ENCODE results near the gene GPRASP2. TPM values are rescaled to one million over a fixed set of nuclear protein-coding genes. Genes with fewer than 3 reads are reported as not detected.

The GPRASP2 gene
- polyA plus RNA-seq, 1 donor (not counting 4 experiments of a cell fraction or from before 2014, with no cell fraction given) = 4.9 TPM

DNA sequence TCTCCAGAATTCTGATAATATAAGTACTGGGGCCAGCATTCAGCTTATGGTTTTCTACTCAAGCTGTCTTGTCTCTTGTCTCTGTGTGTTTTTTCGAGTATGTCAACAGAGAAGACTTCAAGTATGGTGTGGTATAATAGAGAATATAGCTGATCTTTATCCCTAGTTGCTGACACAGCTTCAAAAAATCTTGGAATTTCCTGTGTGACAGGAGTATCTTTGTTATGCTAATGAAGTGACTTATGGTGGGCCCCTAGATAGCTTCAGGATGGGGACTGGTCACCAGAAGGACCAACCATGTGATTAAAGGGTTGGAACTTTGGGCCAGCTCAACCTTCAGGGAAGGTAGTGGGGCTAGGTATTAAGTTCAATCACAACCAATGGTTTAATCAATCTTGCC, 11.2 kb downstream of the GPRASP2 start:
- H3K9me1 ChIP-seq (ENCODE audit: control insufficient read depth, extremely low read depth, insufficient read depth, low read length) = no peaks in the 10 kb centered on the region
- DNase-seq (ENCODE audit: low read depth, low spot score) = no peak
- no peak for TF ChIP-seq EZH2 (IDR thresholded peaks at IDR 0.05; ENCODE audit: low read length)
- TF ChIP-seq, protein P1, sequence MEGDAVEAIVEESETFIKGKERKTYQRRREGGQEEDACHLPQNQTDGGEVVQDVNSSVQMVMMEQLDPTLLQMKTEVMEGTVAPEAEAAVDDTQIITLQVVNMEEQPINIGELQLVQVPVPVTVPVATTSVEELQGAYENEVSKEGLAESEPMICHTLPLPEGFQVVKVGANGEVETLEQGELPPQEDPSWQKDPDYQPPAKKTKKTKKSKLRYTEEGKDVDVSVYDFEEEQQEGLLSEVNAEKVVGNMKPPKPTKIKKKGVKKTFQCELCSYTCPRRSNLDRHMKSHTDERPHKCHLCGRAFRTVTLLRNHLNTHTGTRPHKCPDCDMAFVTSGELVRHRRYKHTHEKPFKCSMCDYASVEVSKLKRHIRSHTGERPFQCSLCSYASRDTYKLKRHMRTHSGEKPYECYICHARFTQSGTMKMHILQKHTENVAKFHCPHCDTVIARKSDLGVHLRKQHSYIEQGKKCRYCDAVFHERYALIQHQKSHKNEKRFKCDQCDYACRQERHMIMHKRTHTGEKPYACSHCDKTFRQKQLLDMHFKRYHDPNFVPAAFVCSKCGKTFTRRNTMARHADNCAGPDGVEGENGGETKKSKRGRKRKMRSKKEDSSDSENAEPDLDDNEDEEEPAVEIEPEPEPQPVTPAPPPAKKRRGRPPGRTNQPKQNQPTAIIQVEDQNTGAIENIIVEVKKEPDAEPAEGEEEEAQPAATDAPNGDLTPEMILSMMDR (optimal IDR thresholded peaks at IDR 0.05 in 1 of 3, IDR thresholded peaks at IDR 0.05 in 1 of 3, conservative IDR thresholded peaks at IDR 0.05 in 1 of 3; ENCODE audit: extremely low read depth in 1 of 3, insufficient read depth in 2 of 3, low read length in 3 of 3) = no peak
- H4K20me1 ChIP-seq (ENCODE audit: control insufficient read depth, extremely low read depth, insufficient read depth, low read length) = no peaks in the 10 kb centered on the region
- no peaks in the 10 kb centered on the region for H3K36me3 ChIP-seq (ENCODE audit: control insufficient read depth in 2 of 2, extremely low read depth in 1 of 2, insufficient read depth in 2 of 2, low read length in 2 of 2)
- H3K79me2 ChIP-seq (ENCODE audit: control insufficient read depth, insufficient read depth, low read length) = no peaks in the 10 kb centered on the region
- no peak overlapping the region for H3K9ac ChIP-seq (ENCODE audit: control insufficient read depth, extremely low read depth, insufficient read depth, low read length)
- H3K4me2 ChIP-seq (ENCODE audit: control insufficient read depth, extremely low read depth, insufficient read depth, low read depth, low read length) = peak overlapping the region; percentile 25
- H3K27ac ChIP-seq (ENCODE audit: control insufficient read depth, insufficient read depth, low read length) = no peak overlapping the region
- H3K4me1 ChIP-seq (ENCODE audit: control insufficient read depth, extremely low read depth, insufficient read depth, low read length) = peaks cover 11% of the 10 kb centered on the region
- no peaks in the 10 kb centered on the region for H3K9me3 ChIP-seq (ENCODE audit: control insufficient read depth, low read depth, low read length)
- no peak for FAIRE-seq
- no peak overlapping the region for H3K4me3 ChIP-seq (ENCODE audit: control insufficient read depth in 2 of 3, extremely low read depth in 1 of 3, insufficient read depth in 2 of 3, low read depth in 1 of 3, low read length in 3 of 3)
- H2AFZ ChIP-seq (ENCODE audit: control insufficient read depth, low read length) = no peak overlapping the region
- no peaks in the 10 kb centered on the region for H3K27me3 ChIP-seq (ENCODE audit: control insufficient read depth, extremely low read depth, insufficient read depth, low read length)
- dilution Hi-C loops (cut with MboI; ENCODE audit: extremely low pct_ligation_motif_present, low sequenced_read_pairs) = no loop called here

DNA sequence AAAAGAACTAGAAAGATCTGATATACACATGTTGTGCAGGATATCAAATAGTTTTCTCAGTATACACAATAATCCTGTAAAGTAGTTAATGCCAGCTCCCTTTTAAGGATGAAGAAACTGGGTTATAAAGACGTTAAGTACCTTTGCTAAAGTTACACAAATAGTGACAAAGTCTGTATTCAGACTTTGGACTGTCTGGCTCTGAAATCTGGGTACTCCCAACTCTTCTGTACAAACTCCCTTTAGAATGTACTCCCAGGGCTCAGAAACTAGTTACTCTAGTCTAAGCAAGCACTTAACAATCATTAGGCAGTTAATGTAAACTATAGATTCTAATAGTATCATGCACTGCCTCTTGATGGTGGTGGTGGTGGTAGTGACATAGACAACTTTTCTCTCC, 15.5 kb downstream of the GPRASP2 start:
- no peak overlapping the region for H3K4me2 ChIP-seq (ENCODE audit: control insufficient read depth, extremely low read depth, insufficient read depth, low read depth, low read length)
- no peak for FAIRE-seq
- no peaks in the 10 kb centered on the region for H4K20me1 ChIP-seq (ENCODE audit: control insufficient read depth, extremely low read depth, insufficient read depth, low read length)
- H3K9me3 ChIP-seq (ENCODE audit: control insufficient read depth, low read depth, low read length) = no peaks in the 10 kb centered on the region
- H3K27me3 ChIP-seq (ENCODE audit: control insufficient read depth, extremely low read depth, insufficient read depth, low read length) = no peaks in the 10 kb centered on the region
- no peak for TF ChIP-seq EZH2 (IDR thresholded peaks at IDR 0.05; ENCODE audit: low read length)
- TF ChIP-seq, protein P1 (optimal IDR thresholded peaks at IDR 0.05 in 1 of 3, IDR thresholded peaks at IDR 0.05 in 1 of 3, conservative IDR thresholded peaks at IDR 0.05 in 1 of 3; ENCODE audit: extremely low read depth in 1 of 3, insufficient read depth in 2 of 3, low read length in 3 of 3) = no peak
- no peak overlapping the region for H3K27ac ChIP-seq (ENCODE audit: control insufficient read depth, insufficient read depth, low read length)
- H3K9me1 ChIP-seq (ENCODE audit: control insufficient read depth, extremely low read depth, insufficient read depth, low read length) = no peaks in the 10 kb centered on the region
- dilution Hi-C loops (cut with MboI; ENCODE audit: extremely low pct_ligation_motif_present, low sequenced_read_pairs) = no loop called here
- no peak for DNase-seq (ENCODE audit: low read depth, low spot score)
- H3K4me1 ChIP-seq (ENCODE audit: control insufficient read depth, extremely low read depth, insufficient read depth, low read length) = peaks cover 11% of the 10 kb centered on the region
- H3K9ac ChIP-seq (ENCODE audit: control insufficient read depth, extremely low read depth, insufficient read depth, low read length) = no peak overlapping the region
- H3K79me2 ChIP-seq (ENCODE audit: control insufficient read depth, insufficient read depth, low read length) = no peaks in the 10 kb centered on the region
- H3K4me3 ChIP-seq (ENCODE audit: control insufficient read depth in 2 of 3, extremely low read depth in 1 of 3, insufficient read depth in 2 of 3, low read depth in 1 of 3, low read length in 3 of 3) = no peak overlapping the region
- no peaks in the 10 kb centered on the region for H3K36me3 ChIP-seq (ENCODE audit: control insufficient read depth in 2 of 2, extremely low read depth in 1 of 2, insufficient read depth in 2 of 2, low read length in 2 of 2)
- H2AFZ ChIP-seq (ENCODE audit: control insufficient read depth, low read length) = no peak overlapping the region

Measured in keratinocyte (primary cell).